ENCODE measurements around the gene SPATA13.

The SPATA13 gene

GRCh38 chr13:24147570-24147963, 13.0 kb upstream of the SPATA13 start:
- FAIRE-seq (no peak), DNase-seq (ENCODE audit: insufficient read length, low spot score) (no peak)
- no peak for TF ChIP-seq CTCF (IDR thresholded peaks at IDR 0.05; ENCODE audit: insufficient read depth, missing control alignments)

- no peak for TF ChIP-seq CTCF (IDR thresholded peaks at IDR 0.05; ENCODE audit: insufficient read depth, missing control alignments)
- DNase-seq (ENCODE audit: insufficient read length, low spot score) (no peak), FAIRE-seq (no peak)
Measured at GRCh38 chr13:24148414-24149235, 11.9 kb upstream of the SPATA13 start.

GRCh38 chr13:24149246-24150032, 11.1 kb upstream of the SPATA13 start:
- TF ChIP-seq CTCF (IDR thresholded peaks at IDR 0.05; ENCODE audit: insufficient read depth, missing control alignments): no peak
- no peak for DNase-seq (ENCODE audit: insufficient read length, low spot score)
- no peak for FAIRE-seq

- FAIRE-seq: no peak
- TF ChIP-seq CTCF (IDR thresholded peaks at IDR 0.05; ENCODE audit: insufficient read depth, missing control alignments): no peak
- DNase-seq (ENCODE audit: insufficient read length, low spot score): no peak
Measured at GRCh38 chr13:24150572-24150971, 9.9 kb upstream of the SPATA13 start.

GRCh38 chr13:24151864-24152263, 8.7 kb upstream of the SPATA13 start:
- DNase-seq (ENCODE audit: insufficient read length, low spot score): no peak
- FAIRE-seq: no peak
- no peak for TF ChIP-seq CTCF (IDR thresholded peaks at IDR 0.05; ENCODE audit: insufficient read depth, missing control alignments)

GRCh38 chr13:24152292-24153214, 8.0 kb upstream of the SPATA13 start:
- FAIRE-seq: no peak
- TF ChIP-seq CTCF (IDR thresholded peaks at IDR 0.05; ENCODE audit: insufficient read depth, missing control alignments): no peak
- DNase-seq (ENCODE audit: insufficient read length, low spot score): no peak
